GM21447 (cell line): ENCODE results near the gene NECTIN2.
"Not testable (repeated sequence)": the region's sequence is repeated elsewhere in the genome, so short reads cannot be mapped to it uniquely, and the experiment has no call there.

Experiments used
- ATAC-seq: cut with Tn5 transposase; IDR thresholded peaks from one replicate; pipeline ENCODE4 v1.9.1; 2021; ENCODE audit not compliant: unreplicated experiment

The NECTIN2 gene

DNA sequence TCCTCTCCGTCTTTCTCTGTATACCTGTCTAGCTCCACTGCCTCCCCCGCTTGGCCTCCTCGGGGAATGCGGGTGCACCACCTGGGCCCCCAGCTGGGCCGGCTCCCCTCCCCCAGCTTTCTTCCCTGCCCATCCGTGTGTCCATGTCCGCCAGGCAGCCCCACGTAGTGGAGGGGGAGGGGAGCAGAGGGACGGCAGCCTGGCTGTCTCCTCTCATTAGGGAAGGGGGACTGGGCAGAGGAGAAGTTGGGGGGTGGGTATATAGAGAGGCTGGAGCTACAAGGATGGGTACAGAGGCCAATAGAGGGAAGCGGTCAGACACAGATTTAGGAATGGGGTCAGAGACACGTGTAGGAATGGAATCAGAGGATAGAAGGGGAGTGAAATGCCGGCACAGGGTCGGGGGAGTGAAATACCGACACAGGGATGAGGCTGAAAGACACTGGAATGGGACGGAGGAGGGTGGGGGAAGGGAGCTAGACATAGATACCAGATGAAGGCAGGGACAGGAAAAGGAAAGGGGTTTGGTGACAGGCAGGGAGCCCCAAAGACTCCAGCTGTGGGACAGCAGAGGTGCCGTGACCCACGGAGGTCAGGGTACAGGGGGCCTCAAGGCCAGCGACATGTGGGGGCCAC lies 2.8 kb downstream of the NECTIN2 start:
- ATAC-seq = no peak

DNA sequence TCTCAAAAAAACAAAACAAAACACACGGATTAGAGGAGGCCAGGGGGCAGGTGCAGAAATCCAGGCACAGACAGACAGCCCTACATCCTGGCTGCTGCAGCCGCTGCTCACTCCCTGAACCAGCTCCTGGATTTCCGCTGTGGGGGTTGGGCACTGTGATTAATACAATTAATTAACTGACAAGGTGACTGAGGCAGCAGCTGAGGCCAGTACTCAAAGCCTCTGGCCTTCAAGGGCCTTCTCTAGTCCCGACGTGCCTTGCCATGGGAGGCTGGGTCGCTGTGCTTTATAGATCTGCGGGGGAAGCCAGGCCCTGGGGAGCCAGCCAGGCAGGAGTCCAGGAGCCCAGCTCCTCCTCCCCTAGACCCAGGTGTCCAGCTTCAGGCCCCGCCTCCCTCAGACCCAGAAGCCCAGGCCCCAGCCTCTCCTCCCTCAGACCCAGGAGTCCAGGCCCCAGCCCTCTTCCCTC lies 4.6 kb downstream of the NECTIN2 start:
- no peak for ATAC-seq

DNA sequence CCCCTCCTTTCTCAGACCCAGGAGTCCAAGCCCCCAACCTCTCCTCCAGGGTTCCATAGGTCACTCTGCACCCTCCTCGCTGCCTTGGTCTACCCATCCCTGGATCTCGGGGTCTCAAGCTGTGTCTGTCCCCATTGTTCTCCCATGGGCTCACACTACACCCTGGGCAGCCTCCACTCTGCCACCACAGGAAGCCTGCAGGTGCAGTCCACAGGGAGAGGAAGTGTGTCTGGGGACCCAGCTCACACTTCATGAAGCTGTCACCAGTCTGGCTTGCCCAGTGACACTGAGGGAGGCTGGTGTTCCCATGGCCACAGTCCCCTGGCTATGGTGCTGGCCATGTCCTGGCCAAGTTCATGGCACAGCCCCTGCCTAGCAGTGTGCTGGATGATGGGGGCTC lies 5.3 kb downstream of the NECTIN2 start:
- ATAC-seq = no peak

DNA sequence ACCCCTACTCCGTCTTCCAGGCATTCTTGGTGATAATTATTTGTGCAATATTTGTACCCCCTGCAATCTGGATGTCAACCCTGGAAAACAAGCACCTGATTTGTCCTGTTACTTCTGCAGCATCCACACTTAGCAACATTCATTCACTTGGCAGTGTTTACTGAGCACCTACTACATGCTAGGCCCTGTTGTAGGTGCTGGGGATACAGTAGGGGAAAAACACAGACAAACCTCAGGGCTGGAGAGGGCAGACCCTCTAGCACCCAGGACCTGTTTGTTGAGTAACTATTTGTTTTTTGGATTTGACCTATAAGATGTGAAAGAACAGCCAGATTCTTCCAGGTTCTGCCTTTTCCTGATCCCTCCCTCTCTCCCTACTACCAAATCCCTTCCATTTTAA lies 9.5 kb downstream of the NECTIN2 start:
- no peak for ATAC-seq

DNA sequence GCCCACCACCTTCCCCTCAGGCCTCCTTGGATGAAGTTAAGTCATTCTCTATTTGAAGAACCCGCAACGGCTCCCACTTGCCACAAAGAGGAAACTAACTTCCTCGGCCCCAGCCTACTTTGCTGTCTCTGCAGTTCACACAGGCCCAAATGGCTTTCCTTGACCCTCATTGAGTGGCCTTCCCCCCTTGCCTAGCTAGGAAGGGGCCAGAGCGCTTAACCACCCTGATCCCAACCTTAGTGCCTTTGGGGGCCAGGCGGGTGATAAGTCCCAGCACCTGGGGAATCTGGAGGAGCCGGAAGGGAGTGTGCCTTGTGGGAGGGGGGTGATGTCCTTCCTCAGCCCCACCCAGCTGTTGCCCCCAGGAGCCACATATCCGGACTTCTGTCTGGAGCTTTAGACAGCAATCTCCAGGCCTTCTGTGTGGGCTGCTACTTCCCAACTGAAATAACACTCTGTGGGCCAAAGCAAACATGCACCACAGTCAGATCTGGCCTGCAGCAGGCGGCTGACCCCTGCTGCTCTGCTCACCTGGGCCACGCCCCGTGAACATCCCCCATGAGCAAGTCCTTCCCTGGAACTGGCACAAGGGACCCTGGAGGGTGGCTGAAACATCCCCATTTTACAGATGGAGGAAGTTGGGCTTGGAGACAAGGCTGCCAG lies 10.5 kb downstream of the NECTIN2 start:
- ATAC-seq = no peak

DNA sequence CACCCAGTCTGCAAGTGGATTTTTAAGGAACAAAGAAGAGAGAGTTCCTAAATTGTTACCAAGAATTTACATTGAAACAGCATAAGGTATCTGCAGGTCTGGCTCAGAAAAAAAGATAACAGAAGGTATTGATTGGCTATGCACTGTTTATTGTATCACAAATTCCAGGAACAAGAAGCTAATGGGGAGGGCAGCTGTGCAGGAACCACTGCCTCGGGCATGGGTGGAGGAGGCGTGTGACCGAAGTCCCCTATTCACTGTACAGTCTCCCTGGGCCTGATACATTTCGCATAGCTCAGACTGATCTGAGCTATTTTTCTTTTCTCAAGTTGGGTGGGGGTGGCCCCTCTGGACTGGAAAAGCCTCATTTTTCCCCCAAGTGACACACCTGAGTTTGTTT lies 11.7 kb downstream of the NECTIN2 start:
- no peak for ATAC-seq

DNA sequence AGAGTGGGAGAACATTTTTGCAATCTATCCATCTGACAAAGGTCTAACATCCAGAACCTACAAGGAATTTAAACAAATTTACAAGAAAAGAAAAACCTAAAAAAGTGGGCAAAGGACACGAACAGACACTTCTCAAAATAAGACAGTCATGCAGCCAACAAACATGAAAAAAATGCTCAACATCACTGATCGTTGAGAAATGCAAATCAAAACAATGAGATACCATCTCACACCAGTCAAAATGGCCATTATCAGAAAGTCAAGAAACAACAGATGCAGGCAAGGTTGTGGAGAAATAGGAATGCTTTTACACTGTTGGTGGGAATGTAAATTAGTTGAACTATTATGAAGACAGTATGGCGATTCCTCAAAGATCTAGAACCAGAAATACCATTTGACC lies 15.5 kb downstream of the NECTIN2 start:
- ATAC-seq = not testable (repeated sequence)

DNA sequence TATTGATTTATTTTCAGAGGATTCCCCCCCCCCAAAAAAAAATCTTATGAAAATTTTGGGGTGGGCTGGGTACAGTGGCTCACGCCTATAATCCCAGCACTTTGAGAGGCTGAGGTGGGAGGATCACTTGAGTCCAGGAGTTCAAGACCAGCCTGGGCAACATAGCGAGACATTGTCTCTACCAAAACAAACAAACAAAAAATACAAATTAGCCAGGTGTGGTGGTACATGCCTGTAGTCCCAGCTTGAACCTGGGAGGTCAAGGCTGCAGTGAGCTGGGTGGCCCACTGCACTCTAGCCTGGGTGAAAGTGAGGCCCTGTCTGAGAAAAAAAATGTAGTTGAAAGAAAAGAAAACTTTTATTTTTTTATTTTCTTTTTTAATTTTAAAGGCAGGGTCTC lies 17.9 kb downstream of the NECTIN2 start:
- ATAC-seq = no peak

DNA sequence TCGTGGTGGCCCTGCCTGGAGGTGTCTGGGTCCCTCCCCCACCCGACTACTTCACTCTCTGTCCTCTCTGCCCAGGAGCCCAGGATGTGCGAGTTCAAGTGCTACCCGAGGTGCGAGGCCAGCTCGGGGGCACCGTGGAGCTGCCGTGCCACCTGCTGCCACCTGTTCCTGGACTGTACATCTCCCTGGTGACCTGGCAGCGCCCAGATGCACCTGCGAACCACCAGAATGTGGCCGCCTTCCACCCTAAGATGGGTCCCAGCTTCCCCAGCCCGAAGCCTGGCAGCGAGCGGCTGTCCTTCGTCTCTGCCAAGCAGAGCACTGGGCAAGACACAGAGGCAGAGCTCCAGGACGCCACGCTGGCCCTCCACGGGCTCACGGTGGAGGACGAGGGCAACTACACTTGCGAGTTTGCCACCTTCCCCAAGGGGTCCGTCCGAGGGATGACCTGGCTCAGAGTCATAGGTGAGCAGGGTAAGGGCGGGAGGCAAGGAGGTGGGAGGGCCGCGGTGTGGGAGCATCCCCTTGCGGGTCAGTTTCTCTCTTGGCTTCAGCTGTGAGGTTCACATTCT lies 19.2 kb downstream of the NECTIN2 start:
- no peak for ATAC-seq

DNA sequence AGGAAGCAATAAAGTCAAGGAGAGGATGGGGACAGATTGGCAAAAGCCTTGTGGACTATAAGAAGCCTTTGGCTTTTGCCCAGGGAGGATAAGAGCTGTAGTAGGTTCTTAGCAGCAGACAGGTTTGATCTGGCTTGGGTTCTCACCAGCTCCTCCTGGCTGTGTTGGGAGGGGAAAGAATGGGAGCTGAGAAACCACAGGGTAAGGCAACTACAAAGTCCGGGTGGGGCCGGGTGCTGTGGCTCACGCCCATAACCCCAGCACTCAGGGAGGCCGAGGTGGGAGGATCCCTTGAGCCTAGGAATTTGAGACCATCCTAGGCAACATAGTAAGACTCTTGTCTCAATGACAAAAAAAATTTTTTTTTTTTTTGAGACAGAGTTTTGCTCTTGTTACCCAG lies 20.6 kb downstream of the NECTIN2 start:
- ATAC-seq = no peak

DNA sequence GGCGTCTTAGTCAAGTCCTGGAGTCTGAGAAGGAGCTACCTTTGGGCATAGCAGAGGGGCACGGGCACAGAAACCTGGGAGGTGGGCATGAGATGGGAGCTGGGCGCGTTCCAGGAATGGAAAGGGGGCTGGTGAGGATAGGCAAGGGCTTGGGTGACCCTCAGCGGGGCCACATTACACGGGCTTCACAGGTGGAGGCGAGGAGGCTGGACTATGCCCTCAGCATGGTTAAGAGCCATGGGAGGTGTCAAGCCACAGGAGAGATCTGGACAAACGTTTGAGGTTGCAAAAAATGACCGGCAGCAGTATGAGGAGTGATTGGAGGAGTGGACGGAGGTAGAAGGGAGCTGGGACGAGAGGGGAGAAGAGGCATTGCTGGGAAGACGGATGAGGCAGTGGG lies 21.5 kb downstream of the NECTIN2 start:
- no peak for ATAC-seq

DNA sequence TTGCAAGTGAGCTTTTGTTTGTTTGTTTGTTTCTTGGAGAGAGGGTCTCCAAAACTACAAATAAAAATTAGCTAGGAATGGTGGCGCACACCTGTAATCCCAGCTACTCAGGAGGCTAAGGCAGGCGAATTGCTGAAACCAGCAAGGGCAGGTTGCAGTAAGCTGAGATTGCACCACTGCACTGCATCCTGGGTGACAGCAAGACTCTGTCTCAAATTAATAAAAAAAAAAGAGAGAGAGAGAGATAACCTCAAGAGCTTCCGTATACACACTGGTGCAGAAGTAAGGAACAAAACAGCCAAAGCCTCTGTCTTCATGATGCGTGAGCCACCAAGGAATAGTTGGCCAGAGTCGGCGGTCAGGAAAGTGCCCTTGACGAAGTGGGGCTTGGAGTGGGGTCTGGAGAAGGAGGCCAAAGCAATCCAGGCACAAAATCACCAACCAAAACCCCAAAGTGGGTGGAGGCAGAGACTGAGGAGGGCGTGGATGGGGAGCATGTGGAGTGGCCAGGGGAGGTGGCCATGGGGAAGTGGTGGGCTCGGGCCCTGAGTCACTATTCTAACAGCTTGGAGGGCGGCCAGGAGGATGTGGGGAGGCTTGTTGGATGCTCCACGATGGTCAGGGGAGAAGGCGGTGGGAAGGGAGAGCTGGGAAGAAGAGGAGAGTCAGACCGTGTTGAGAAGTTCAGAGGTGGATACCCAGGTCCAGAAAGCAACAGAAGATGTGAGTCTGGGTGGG lies 23.8 kb downstream of the NECTIN2 start:
- ATAC-seq = no peak

DNA sequence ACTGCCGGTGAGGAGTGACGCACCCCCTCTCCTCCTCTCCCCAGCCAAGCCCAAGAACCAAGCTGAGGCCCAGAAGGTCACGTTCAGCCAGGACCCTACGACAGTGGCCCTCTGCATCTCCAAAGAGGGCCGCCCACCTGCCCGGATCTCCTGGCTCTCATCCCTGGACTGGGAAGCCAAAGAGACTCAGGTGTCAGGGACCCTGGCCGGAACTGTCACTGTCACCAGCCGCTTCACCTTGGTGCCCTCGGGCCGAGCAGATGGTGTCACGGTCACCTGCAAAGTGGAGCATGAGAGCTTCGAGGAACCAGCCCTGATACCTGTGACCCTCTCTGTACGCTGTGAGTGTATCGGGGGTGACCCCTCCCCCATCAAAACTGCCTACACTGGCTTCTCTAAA lies 25.7 kb downstream of the NECTIN2 start:
- no peak for ATAC-seq

DNA sequence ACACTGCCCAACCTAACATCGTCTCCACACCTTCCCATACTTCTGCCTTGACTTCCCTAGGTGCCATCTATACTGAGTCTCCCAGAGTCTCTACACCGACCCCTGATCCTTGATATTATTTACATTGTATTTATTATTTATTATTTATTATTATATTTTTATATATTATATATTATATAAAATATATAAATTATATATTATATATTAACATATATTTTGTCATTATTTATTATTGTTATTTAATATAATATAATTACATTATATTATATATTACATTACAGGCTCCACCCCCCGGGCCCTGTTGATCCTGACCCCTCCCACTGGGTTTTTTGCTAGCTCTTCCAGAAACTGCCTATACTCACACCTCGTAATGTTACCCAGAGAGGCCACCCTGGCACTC lies 26.6 kb downstream of the NECTIN2 start:
- no peak for ATAC-seq

DNA sequence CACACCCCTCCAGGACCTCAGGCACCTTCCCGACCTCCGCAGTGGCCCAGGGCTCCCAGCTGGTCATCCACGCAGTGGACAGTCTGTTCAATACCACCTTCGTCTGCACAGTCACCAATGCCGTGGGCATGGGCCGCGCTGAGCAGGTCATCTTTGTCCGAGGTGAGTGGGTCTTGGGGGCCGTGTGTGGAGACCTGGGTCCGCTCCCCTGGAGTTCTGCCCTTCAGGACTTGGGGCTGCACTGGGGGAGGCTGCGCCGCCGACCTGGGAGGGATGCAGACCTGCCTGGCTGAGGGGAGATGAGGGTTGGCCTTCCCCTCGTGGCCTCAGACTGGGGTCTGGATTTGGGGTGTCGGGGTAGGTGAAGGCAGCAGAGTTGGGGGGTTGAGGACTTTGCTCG lies 28.2 kb downstream of the NECTIN2 start:
- no peak for ATAC-seq

DNA sequence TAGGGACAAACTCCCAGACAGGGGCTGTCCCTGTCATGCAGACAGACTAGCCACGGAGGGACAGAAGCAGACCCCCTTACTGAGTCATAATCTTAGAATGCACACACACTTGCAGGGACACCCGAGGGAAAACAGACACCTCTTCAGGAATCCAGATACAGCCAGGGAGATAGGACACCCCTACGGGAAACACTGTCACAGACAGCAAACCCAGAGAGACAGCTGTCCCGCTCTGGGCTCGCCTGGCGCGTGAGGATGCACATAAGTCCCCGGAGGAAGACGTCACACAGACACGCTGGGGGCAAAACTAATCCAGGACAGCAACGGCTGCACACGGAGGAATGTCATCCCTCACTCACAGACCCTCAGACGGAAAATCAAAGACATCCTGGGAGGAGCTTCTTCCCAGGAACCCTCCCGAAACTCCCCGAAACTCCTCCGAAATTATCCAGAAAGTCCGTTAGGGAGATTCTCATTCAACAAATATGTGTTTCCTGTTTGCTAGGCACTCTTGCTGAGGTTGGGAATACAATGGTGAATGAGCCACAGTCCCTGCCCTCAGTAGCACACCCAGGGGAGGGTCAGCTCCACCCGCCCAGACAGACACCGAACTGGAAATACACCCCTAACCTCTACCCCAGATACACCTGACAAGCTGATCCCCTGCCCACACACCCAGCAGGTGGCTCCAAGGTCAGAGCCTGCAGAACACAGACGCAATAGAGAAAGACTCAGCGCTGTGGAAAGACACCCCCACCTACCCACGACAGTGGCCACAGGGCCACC lies 29.8 kb downstream of the NECTIN2 start:
- no peak for ATAC-seq

DNA sequence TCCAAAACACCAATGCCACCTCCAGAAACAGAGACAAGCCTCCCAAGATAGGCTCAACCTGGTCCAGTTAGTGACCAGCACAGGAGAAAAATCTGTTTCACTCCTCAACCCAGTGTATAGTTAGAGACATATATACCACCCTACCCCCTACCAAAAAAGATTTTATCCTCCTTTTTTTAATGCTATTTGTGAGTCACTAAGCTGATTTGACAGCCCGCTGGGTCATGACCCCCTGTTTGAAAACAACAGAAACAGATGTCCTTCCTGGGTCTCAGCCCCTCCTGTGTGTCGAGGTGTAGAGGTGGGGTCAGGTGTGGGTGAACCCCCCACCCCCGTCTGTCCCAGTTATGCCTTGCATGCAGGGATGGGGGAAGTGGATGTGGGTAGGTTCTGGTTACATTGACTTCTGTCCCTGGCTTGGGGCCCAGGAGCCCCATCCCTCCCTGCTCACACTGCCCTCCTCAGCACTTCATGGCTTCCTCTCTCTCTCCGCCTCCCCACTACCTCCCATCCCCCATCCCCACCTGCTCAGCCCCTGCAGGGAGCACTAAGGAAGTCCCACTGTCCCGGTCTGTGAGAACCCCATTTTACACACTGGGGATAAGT lies 30.9 kb downstream of the NECTIN2 start:
- no peak for ATAC-seq

DNA sequence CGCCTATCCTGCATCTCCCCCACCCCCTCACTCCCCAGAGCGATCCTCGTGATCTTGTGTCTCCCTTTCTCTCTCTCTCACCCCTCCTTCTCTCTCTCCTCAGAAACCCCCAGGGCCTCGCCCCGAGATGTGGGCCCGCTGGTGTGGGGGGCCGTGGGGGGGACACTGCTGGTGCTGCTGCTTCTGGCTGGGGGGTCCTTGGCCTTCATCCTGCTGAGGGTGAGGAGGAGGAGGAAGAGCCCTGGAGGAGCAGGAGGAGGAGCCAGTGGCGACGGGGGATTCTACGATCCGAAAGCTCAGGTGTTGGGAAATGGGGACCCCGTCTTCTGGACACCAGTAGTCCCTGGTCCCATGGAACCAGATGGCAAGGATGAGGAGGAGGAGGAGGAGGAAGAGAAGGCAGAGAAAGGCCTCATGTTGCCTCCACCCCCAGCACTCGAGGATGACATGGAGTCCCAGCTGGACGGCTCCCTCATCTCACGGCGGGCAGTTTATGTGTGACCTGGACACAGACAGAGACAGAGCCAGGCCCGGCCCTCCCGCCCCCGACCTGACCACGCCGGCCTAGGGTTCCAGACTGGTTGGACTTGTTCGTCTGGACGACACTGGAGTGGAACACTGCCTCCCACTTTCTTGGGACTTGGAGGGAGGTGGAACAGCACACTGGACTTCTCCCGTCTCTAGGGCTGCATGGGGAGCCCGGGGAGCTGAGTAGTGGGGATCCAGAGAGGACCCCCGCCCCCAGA lies 32.2 kb downstream of the NECTIN2 start:
- ATAC-seq = no peak

DNA sequence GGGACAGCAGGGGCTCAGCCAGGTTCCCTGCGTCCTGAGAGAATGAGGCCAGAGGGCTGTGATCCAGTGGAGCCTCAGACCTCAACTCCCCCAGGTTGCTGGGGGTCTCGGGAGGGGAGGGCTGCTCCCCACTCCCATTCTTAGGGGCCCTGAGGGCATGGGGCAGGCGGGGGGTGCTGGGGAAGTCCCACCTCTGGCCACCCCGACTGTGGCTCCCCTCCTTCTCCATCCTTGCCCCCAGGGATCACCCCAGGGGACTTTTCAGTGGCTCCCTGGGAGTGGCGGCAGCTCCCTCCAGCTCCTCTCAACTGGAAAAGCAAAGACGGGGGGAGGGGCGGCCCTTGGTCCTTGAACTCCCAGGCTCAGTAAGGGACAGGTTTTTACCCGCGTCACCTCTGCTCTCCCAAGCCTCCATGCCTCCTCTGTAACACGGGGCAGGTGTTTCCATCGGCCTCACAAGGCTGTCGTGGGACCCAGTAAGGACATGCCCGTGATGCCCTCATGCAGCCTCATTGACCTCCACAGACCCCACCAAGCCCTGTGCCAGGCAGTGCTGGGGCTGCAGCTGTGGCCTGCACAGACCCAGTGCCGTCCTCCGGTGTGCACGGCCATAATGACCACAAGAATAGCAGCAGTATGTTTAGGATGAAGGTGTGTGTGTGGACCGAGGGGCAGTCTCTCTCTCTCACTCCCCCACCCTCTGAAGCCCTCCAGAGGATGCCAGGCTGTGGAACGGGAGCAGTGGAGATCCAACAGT lies 33.4 kb downstream of the NECTIN2 start:
- ATAC-seq = no peak
